GM21737 (cell line): ENCODE data around the gene NFE2.
"Not testable (repeated sequence)": the region's sequence is repeated elsewhere in the genome, so short reads cannot be mapped to it uniquely, and the experiment has no call there.

ENCODE experiments used
- ATAC-seq: cut with Tn5 transposase; IDR thresholded peaks from one replicate; pipeline ENCODE4 v1.9.1; 2021; ENCODE audit warnings: mild to moderate bottlenecking, moderate library complexity; ENCODE audit not compliant: unreplicated experiment

Gene NFE2

GRCh38 chr12:54284070-54284780 is 16.6 kb downstream of the NFE2 start:
- ATAC-seq, result not testable (repeated sequence)

- no peak for ATAC-seq
Observed at GRCh38 chr12:54282949-54283593, 17.7 kb downstream of the NFE2 start.

- ATAC-seq, result not testable (repeated sequence)
Observed at GRCh38 chr12:54281694-54282093, 19.1 kb downstream of the NFE2 start.

GRCh38 chr12:54281261-54281638 is 19.6 kb downstream of the NFE2 start:
- ATAC-seq, result not testable (repeated sequence)

GRCh38 chr12:54280468-54281260 is 20.2 kb downstream of the NFE2 start, which contains the start of gene HNRNPA1:
Gene HNRNPA1 (plus strand): TSS chr12:54280726. CDS start chr12:54280808, 82 bp downstream.
- peak; percentile 86 for ATAC-seq

GRCh38 chr12:54279632-54280467 is 21.0 kb downstream of the NFE2 start, which contains the start of gene CBX5:
Gene CBX5 (minus strand): TSS chr12:54280122. CDS start chr12:54257650, 22,472 bp downstream.
- peak; percentile 71 for ATAC-seq

- no peak for ATAC-seq
Observed at GRCh38 chr12:54279227-54279631, 21.6 kb downstream of the NFE2 start.

GRCh38 chr12:54277823-54278276 is 23.0 kb downstream of the NFE2 start:
- no peak for ATAC-seq

- no peak for ATAC-seq
Observed at GRCh38 chr12:54276368-54276767, 24.4 kb downstream of the NFE2 start.

- no peak for ATAC-seq
Observed at GRCh38 chr12:54273981-54274380, 26.8 kb downstream of the NFE2 start.

- no peak for ATAC-seq
Observed at GRCh38 chr12:54272214-54272613, 28.6 kb downstream of the NFE2 start.

- ATAC-seq, result no peak
Observed at GRCh38 chr12:54270345-54270744, 30.5 kb downstream of the NFE2 start.

GRCh38 chr12:54266852-54267251 is 34.0 kb downstream of the NFE2 start:
- no peak for ATAC-seq

- ATAC-seq, result no peak
Observed at GRCh38 chr12:54265364-54265812, 35.4 kb downstream of the NFE2 start.

- ATAC-seq, result no peak
Observed at GRCh38 chr12:54262403-54262925, 38.4 kb downstream of the NFE2 start.

GRCh38 chr12:54261815-54262402 is 38.9 kb downstream of the NFE2 start:
- ATAC-seq, result no peak

- ATAC-seq, result peak; percentile 80
Observed at GRCh38 chr12:54259194-54260011, 41.4 kb downstream of the NFE2 start.

- no peak for ATAC-seq
Observed at GRCh38 chr12:54258201-54258681, 42.6 kb downstream of the NFE2 start.

- no peak for ATAC-seq
Observed at GRCh38 chr12:54257332-54257731, 43.5 kb downstream of the NFE2 start.
